Astrocyte of the cerebellum (primary cell): ENCODE data around the gene GALT.

Experiments used
- DNase-seq: peaks from one replicate; pipeline ENCODE4 v3.0.0-alpha.2; 2011; ENCODE audit warnings: low read depth
- H3K4me3 ChIP-seq: 2 replicates; pipeline ENCODE4 v1.5.1; 2011; ENCODE audit warnings: mild to moderate bottlenecking, low read depth, low read length, moderate library complexity
- CTCF ChIP-seq: IDR thresholded peaks from 2 replicates; pipeline ENCODE4 v1.5.1; 2012; ENCODE audit warnings: low read length, low read depth, moderate library complexity, mild to moderate bottlenecking; ENCODE audit errors: missing control alignments
- in situ Hi-C: cut with HindIII; loops from 2 replicates; pipeline ENCODE4 v1.10.0; 2017; ENCODE audit warnings: low sequenced_read_pairs

The GALT gene

DNA sequence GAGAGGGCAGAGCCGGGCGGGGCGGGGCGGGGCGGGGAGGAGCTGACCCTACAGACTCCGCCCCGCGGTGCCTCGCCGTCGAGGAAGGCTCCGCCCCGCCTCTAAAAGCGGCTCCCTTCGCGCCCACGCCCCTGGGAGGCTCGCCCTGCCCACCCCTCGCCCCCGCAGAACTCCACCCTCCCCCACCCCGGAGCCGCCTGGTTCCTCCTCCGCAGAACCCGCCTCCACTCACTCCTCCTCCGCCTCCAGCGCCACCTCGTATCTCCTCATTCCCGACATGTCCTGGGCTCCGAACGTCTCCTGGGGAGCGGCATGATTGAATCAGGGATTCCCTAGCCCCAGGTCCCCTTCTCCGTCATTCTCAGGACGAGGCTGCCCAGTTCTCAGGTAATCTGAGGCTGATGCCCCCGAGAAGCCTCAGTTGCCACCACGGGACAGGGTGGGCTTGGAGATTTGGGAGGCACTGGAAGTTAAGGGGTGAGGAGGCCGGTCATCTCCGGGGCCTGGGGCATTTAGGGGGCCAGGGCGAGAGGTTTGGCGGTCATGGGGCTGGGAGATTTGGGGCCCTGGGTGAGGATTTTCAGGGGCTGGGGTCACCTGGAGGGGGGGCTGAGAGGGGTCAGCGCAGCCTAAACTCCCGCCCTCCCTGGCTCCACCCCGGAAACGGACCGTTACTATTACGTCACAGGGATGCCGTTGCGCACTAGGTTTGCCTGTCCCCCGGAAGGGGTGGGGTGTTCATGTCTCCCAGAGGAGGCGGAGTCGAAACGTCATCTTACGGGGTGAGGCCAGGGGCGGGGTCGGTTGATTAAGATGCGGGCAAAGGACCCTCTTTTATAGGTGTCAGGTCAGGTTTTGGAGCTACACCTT, 19.1 kb downstream of the GALT start:
- DNase-seq: peak; percentile 90
- no peak for TF ChIP-seq CTCF
- in situ Hi-C loops: no loop called here
- peak overlapping the region; percentile 73 for H3K4me3 ChIP-seq

DNA sequence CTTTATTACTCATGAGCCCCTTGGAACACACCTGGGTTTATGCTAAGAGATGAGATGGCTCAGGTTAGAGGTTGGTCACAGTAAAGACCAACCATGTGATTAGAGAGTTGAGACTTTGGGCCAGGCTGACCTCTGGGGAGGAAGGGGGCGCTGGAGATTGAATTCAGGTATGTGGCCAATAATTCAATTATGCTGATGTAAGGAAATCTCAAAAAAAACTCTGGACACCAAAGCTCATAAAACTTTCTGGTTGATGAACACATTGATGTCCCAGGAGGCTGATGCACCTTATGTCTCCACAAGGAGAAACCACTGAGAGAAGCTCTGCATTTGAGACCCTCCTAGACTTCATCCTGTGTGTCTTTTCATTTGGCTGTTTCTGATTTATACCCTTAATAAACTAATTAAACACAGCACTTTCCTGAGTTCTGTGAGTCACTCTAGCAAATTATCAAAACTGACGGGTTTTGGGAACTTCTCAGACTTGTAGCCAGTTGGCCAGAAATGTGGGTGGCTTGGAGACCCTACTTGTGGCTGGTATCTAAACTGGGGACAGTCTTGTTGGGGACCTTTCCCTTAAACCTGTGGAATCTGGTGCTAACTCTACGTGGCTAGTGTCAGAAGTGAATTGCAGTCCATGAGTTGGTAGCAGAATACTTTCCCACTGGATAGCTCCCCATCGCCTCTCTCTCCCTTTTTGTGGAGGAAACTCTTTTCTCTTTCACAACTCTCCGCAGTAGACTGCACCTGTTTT, 23.5 kb downstream of the GALT start:
- no peak overlapping the region for H3K4me3 ChIP-seq
- no peak for TF ChIP-seq CTCF
- in situ Hi-C loops: no loop called here
- no peak for DNase-seq

DNA sequence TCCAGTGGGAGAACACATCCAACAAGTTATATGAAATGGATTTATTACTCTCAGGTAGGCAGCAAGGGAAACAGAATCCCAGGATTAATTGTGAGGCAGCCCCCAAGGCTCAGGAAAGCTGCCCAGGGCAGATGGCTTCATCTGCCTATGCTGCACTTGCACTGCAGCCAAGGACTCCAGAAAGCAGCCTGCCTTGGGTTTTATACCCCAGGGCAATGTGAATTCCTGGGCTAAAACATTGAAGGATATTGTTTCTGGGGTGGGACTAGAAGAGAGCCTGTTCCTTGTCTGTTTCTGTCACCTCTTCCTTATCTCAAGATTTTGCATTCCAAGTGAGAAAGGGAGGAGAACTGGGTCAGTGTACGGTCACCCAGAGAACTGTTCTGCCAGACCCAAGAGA, 24.8 kb downstream of the GALT start:
- no peak for TF ChIP-seq CTCF
- H3K4me3 ChIP-seq: no peak overlapping the region
- in situ Hi-C loops: no loop called here
- no peak for DNase-seq

GRCh38 chr9:34674440-34674839, 28.0 kb downstream of the GALT start:
- H3K4me3 ChIP-seq: no peak overlapping the region
- in situ Hi-C loops: no loop called here
- no peak for TF ChIP-seq CTCF
- no peak for DNase-seq

GRCh38 chr9:34675048-34675714, 28.7 kb downstream of the GALT start:
- in situ Hi-C loops: no loop called here

More at GRCh38 chr9:34675048-34675714, 28.7 kb downstream of the GALT start:
- no peak overlapping the region for H3K4me3 ChIP-seq
- peak; percentile 29 for DNase-seq
- peak; percentile 81 for TF ChIP-seq CTCF
